Measurements from ENCODE around the gene SYT7.

SYT7 gene

DNA sequence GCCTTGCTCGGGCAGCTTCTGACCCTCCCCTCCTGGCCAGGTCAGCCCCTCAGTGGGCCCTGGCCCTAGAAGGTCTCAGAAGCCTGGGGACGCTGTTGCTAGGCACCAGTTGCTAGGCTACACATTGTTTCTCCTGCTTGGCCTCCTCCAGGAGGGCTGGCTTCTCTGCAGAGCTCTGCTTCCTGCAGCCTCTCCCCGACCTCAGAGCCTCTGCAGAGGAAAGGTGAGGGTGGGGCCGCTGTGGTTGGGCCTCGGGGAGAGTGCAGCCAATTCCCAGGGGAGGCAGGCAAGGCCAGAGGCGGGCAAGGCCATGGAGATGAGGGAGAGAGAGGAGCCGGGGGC, 99.9 kb downstream of the SYT7 start:
- in situ Hi-C loops (cut with MboI; ENCODE audit: low sequenced_read_pairs), result no loop called here

DNA sequence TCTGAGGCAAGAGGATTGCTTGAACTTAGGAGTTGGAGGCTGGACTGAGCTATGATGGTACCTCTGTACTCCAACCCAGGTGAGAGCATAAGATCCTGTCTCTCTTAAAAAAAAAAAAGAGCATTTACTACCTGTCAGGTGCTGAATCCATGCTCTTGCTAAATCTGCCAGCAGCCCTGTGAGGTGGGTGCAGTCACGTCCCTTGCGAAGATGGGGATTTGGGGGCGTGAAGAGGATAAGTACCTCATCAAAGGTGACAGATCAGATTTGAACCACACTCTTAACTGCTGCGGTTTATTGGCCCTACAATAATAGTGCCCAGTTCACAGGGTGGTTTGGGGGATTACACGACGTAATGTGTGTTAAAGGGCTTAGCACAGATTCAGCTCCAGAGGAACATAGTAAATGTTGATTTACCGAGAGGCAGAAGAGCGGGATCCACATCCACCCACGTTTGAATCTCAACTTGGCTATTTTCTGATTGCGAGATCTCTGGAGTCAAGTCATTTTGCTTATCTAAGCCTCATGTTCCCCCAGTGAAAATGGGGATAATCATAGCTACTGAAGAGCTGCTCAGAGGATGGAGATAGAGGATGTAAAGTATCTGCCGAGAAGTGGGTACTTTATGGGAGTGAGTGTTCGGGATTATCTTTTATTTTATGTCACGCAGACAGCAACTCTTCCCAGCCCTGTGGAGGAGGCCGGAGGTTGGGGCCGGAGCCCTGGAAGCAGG, 100.4 kb downstream of the SYT7 start:
- in situ Hi-C loops (cut with MboI; ENCODE audit: low sequenced_read_pairs), result no loop called here

DNA sequence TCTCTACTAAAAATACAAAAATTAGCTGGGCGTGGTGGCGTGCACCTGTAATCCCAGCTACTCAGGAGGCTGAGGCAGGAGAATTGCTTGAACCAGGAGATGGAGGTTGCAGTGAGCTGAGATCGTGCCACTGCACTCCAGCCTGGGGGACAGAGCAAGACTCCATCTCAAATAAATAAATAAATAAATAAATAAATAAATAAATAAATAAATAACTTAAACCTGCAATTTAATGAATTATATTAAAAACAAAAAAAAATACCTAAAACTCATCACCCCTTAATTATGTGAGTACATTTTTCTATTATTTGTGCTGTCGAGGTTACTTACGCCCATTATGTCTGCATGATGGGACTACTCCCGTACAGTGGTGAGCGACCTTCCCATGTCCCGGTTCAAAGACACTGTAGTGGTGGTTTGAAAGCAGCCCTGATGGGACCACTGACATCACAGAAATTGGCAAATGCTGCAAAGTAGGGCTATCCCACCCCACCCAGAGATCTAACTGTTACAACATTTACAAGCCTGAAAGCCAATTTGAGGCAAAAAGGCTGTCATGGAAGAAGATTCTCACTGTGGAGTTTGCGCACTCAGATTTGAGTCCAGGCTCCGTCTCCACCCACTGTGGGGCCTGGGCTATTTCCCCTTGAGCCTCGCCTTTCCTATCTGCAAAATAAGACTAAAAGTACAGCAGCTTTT, 101.4 kb downstream of the SYT7 start:
- in situ Hi-C loops (cut with MboI; ENCODE audit: low sequenced_read_pairs), result loop anchor here (10.0 kb wide), 1 partner anchor 155 kb away; no protein-coding TSS in a partner anchor

DNA sequence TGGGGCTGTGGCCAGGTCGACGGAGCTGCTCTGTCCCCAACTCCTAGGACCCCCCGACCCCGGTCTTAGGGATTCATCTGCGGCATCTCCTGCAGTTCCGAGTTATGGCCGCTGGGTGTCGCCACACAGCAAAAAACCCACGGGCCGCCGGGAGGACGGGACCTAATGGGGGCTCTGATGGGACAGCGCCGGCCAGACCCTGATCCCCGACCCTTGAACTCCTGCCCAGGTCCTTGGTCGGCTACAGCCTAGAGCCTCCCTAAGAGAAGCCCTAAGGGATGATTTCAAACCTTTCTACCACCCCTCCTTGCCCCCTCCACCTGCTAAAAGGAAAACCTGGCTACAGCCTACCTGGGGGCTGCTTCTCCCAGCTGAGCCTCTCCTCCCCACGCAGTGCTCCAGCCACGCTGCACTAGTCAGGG, 103.1 kb downstream of the SYT7 start:
- in situ Hi-C loops (cut with MboI; ENCODE audit: low sequenced_read_pairs), result loop anchor here (10.0 kb wide), 1 partner anchor 157 kb away; no protein-coding TSS in a partner anchor

DNA sequence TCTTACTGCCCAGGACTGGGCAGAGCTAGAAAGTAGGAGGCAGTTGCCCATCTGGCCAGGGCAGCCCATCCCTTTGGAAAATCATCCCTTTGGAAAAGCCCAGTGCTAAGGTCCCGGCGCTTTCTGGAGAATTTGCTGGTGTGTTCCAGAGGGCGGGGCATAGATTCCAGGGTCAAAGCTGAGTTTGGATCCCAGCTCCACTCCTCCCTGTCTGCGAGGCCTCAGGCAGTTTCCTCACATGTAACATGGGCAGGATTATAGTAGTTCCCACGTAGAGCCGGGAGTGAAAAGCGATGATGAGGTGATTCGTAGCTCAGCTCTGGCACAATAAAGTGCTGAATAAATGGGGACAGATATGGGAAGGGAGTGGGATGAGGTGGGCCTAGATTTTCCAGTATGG, 103.8 kb downstream of the SYT7 start:
- in situ Hi-C loops (cut with MboI; ENCODE audit: low sequenced_read_pairs), result loop anchor here (10.0 kb wide), 1 partner anchor 158 kb away; no protein-coding TSS in a partner anchor

DNA sequence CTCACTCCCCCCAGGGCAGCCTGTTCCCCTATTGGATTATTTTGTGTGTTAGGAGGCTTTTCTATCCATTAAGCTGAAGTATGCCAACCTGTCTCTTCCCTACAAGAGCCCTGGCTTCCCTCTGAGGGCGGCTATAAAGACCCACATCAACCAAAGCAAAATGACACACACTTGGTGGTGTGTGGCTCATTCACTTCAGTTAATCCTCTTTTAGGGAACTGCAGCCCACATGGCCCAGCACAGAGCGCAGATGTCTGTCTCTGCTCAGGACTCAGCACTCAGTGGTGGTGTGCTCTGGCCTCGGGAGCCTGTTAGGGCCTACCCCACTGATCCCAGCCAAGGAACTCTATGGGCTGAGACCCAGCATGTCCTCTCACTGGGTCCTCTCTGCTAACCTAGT, 104.5 kb downstream of the SYT7 start:
- in situ Hi-C loops (cut with MboI; ENCODE audit: low sequenced_read_pairs), result loop anchor here (10.0 kb wide), 1 partner anchor 158 kb away; no protein-coding TSS in a partner anchor

DNA sequence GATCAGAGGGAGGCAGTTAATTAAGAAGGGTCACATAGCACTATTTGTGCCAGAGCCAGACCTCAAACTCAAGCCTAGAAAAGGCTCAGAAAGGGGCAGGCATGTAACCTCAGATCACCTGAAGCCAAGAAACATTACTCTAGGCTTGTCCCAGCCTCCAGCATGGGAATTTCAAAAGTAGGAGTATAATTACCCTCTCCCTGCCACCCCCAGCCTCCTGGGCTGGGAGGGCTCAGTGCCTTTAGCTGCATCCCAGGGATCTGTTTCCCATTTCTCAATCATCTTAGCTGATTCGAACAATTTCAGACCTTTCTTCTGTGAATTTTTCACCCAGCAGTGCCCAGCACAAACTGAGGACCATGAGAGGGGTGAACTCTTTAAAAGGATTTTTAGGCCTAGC, 105.4 kb downstream of the SYT7 start:
- in situ Hi-C loops (cut with MboI; ENCODE audit: low sequenced_read_pairs), result loop anchor here (10.0 kb wide), 1 partner anchor 159 kb away; no protein-coding TSS in a partner anchor

DNA sequence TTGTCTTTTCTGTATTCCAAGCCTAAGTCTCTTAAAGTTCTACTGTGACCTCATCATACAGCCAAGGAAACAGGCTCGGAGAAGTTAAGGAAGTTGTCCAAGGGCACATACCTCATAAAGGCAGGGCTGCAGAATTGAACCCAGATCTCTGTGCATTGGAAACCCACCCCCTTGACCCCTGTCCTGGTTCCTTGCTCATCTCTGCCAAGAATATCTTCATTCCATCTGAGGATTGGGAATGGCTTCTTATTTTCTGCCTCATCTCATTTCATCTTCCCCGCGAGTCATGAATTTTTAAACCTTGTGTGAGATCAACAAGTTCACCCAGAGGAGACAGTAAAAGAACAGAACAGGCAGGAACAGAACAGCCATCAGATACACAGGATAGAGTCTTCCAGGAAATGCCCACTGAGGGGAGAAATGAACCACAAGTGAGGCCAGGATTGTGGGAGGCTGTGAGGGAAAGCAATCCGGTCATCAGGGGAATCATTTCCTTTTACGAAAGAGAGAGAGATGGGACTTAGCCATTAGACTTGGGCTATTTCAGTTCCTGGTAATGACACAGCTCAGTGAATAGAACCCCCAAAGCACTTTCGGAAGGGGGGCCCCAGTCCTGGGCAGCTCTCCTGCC, 106.7 kb downstream of the SYT7 start:
- in situ Hi-C loops (cut with MboI; ENCODE audit: low sequenced_read_pairs), result loop anchor here (10.0 to 25.0 kb wide), 2 partner anchors 161 to 638 kb away; partner anchors contain the start of gene INCENP

DNA sequence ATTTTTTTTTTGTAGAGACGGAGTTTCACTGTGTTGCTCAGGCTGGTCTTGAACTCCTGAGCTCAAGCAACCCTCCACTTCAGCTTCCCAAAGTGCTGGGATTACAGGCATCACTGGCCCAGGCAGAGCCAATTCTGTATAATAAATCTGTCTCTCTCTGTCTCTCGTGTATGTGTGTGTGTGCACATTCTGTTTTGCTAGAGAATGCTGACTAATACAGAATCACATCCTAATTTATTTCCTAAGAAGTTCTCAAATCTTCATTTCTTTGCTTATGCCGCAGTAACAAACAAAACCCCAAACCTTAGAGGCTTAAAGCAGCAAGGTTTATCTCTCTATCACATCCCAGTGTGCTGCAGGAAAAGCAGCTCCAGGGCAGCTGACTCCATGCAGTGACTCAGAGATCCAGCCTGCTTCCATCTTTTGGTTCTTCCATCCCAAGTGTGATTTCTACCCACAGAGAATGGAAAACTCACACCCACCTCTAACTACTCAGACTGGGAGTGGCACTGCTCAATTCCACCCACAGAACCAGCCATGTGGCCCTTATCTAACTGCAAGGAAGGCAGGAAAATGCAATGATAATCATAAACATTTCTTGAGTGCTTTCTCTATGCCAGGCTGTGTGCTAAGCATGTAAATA, 107.4 kb downstream of the SYT7 start:
- in situ Hi-C loops (cut with MboI; ENCODE audit: low sequenced_read_pairs), result loop anchor here (10.0 to 25.0 kb wide), 2 partner anchors 161 to 639 kb away; partner anchors contain the start of gene INCENP

DNA sequence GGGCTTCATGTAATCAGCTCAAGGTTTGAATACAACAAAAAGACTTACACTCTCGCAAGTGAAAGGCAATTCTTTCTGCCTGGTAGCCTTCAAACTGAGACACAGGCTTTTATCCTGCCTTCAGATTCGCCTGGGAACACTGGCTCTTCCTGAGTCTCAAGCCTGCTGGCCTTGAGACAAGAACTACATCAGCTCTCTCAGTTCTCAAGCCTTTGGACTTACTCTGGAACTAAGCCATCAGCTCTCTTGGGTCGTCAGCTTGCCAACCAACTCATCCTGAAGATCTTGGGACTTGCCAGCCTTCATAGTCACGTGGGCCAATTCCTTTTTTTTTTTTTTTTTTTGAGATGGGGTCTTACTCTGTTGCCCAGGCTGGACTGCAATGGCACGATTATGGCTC, 108.0 kb downstream of the SYT7 start:
- in situ Hi-C loops (cut with MboI; ENCODE audit: low sequenced_read_pairs), result loop anchor here (10.0 to 25.0 kb wide), 2 partner anchors 162 to 639 kb away; partner anchors contain the start of gene INCENP

DNA sequence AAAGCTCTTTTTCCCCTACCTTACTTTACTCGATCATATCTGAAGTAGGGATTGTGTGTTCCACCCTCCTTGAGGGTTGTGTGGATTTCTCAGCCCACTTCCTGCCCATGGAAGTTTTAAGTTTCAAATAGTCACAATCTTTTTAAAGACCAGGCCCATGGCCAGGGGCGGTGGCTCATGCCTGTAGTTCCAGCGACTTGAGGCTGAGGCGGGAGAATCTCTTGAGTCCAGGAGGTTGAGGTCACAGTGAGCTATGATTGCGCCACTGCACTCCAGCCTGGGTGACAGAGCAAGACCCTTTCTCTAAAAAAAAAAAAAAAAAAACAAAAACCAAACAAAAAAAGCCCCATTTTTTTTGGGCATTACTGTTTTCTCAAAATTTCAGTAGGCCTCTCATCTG, 108.6 kb downstream of the SYT7 start:
- in situ Hi-C loops (cut with MboI; ENCODE audit: low sequenced_read_pairs), result loop anchor here (10.0 to 25.0 kb wide), 2 partner anchors 163 to 640 kb away; partner anchors contain the start of gene INCENP

DNA sequence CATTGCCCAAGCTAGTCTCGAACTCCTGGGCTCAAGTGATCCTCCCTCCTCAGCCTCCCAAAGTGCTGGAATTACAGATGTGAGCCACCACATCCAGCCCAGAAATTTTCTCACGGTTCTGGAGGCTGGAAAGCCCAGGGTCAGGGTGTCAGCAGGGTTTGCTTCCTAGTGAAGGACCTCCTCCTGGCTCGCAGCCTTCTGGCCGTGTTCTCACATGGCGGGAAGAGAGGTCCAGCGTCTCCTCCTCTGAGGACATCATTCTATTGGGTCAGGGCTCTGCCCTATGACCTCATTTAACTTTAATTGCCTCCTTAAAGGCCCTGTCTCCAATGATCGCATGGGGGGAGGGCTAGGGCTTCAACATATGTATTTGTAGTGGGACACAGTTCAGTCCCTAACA, 112.9 kb downstream of the SYT7 start:
- in situ Hi-C loops (cut with MboI; ENCODE audit: low sequenced_read_pairs), result loop anchor here (25.0 kb wide), 1 partner anchor 644 kb away; the partner anchor contains the start of gene INCENP

DNA sequence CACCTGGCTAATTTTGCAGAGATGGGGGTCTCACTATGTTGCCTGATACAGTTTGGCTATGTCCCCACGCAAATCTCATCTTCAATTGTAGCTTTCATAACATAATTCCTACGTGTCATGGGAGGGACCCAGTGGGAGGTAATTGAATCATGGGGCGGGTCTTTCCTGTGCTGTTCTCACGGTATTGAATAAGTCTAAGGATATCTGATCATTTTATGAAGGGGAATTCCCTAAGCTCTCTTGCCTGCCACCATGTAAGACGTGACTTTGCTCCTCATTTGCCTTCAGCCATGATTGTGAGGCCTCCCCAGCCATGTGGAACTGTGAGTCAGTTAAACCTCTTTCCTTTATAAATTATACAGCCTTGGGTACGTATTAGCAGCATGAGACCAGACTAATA, 113.3 kb downstream of the SYT7 start:
- in situ Hi-C loops (cut with MboI; ENCODE audit: low sequenced_read_pairs), result loop anchor here (25.0 kb wide), 1 partner anchor 645 kb away; the partner anchor contains the start of gene INCENP

Measured in HL-60/S4 (cell line).